Measurements from ENCODE around the gene TXNDC8. TPM values are rescaled to one million over a fixed set of nuclear protein-coding genes. Genes with fewer than 3 reads are reported as not detected.

Gene TXNDC8
- total RNA-seq, 4 donors from 2014 or later = not detected

- no peak for ATAC-seq
- TF ChIP-seq POLR2AphosphoS5 (IDR thresholded peaks at IDR 0.05) = no peak
- no peak for TF ChIP-seq EP300 (IDR thresholded peaks at IDR 0.05)
- no peak for TF ChIP-seq POLR2A (IDR thresholded peaks at IDR 0.05)
- no peak for TF ChIP-seq CTCF (IDR thresholded peaks at IDR 0.05)
- 90 to 93% methylated on average over 3 of the region's 3 CpGs for WGBS, 2 donors (ENCODE audit: low coverage in 1 of 2)
Observed at GRCh38 chr9:110258690-110259091, 79.0 kb downstream of the TXNDC8 start.

DNA sequence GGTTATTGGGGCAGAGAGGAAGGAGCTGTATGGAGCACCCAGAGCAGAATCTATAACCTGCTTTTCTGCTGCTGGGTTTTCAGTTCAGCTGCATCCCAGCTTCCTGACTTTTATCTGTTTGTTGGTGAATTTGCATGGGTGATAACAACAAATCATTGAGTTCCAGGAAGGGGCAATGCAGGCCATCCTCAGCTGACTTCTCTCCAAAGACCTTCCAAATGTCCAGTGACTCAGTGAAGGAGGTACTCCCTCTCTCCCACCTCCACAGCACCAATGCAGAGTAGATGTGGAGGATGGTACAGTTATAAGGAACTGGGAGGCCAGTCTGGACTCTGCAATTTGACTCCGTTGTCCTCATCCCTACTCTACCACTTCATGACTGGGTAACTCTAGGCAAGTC is 79.7 kb downstream of the TXNDC8 start:
- ATAC-seq = no peak
- Histone ChIP-seq H3K4me3 (no peak overlapping the region), H3K36me3 (no peaks in the 10 kb centered on the region), H3K27ac (peak overlapping the region in 3 of 4 donors; percentile 90 to 94 (median 93)), H3K4me1 (peaks cover 0 to 38% (median 7%) of the 10 kb centered on the region in 3 donors), H3K27me3 (peaks cover 5% of the 10 kb centered on the region), H3K9me3 (no peaks in the 10 kb centered on the region)
- WGBS, 2 donors (ENCODE audit: low coverage in 1 of 2) = 100% methylated on average over 1 of the region's 1 CpG
- TF ChIP-seq CTCF (IDR thresholded peaks at IDR 0.05) (no peak), POLR2A (IDR thresholded peaks at IDR 0.05) (no peak), POLR2AphosphoS5 (IDR thresholded peaks at IDR 0.05) (no peak), EP300 (IDR thresholded peaks at IDR 0.05) (no peak)

More at GRCh38 chr9:110258690-110259091, 79.0 kb downstream of the TXNDC8 start:
- H3K27me3 ChIP-seq = peaks cover 5% of the 10 kb centered on the region
- H3K4me1 ChIP-seq = peaks cover 0 to 31% (median 7%) of the 10 kb centered on the region in 3 donors
- H3K36me3 ChIP-seq = no peaks in the 10 kb centered on the region
- no peaks in the 10 kb centered on the region for H3K9me3 ChIP-seq
- no peak overlapping the region for H3K4me3 ChIP-seq
- no peak overlapping the region for H3K27ac ChIP-seq

GRCh38 chr9:110257097-110257841 is 80.4 kb downstream of the TXNDC8 start:
- Histone ChIP-seq H3K27me3 (no peaks in the 10 kb centered on the region), H3K4me3 (peak overlapping the region; percentile 85 to 99), H3K4me1 (peaks cover 0 to 43% (median 7%) of the 10 kb centered on the region in 3 donors), H3K36me3 (no peaks in the 10 kb centered on the region), H3K9me3 (no peaks in the 10 kb centered on the region), H3K27ac (peak overlapping the region; percentile 51 to 94 (median 92))
- 8 to 12% methylated on average over 9 to 11 of the region's 14 CpGs for WGBS, 2 donors (ENCODE audit: low coverage in 1 of 2)
- TF ChIP-seq CTCF (IDR thresholded peaks at IDR 0.05) (no peak), EP300 (IDR thresholded peaks at IDR 0.05) (no peak), POLR2AphosphoS5 (IDR thresholded peaks at IDR 0.05) (no peak), POLR2A (IDR thresholded peaks at IDR 0.05) (no peak)
- no peak for ATAC-seq

GRCh38 chr9:110256380-110257096 is 81.1 kb downstream of the TXNDC8 start, which contains the start of gene TXN:
TSS of gene TXN (minus strand) at chr9:110256507. CDS start at chr9:110256435, 72 bp downstream.
- 0% methylated on average over 3 of the region's 65 CpGs; no CpG with 5 or more reads in 1 of the 2 donors for WGBS, 2 donors (ENCODE audit: low coverage in 1 of 2)
- peaks cover 0 to 50% (median 7%) of the 10 kb centered on the region in 3 donors for H3K4me1 ChIP-seq

More at GRCh38 chr9:110256380-110257096, 81.1 kb downstream of the TXNDC8 start, which contains the start of gene TXN:
- Histone ChIP-seq H3K36me3 (no peaks in the 10 kb centered on the region), H3K4me3 (peak within 1 kb of the TSS; percentile 85 to 99), H3K27ac (peak within 1 kb of the TSS; percentile 83 to 94 (median 92)), H3K27me3 (no peaks in the 10 kb centered on the region), H3K9me3 (no peaks in the 10 kb centered on the region)
- TF ChIP-seq CTCF (IDR thresholded peaks at IDR 0.05) = no peak
- peak; percentile 88 for TF ChIP-seq POLR2AphosphoS5 (IDR thresholded peaks at IDR 0.05)
- TF ChIP-seq EP300 (IDR thresholded peaks at IDR 0.05) = peak; percentile 22
- peak; percentile 81 to 86 for TF ChIP-seq POLR2A (IDR thresholded peaks at IDR 0.05)
- ATAC-seq = peak; percentile 92

Data from gastroesophageal sphincter (tissue), 4 donors.